NT2/D1 (cell line): ENCODE results near the gene FOXL2.

Source experiments
- SUZ12 ChIP-seq: IDR thresholded peaks from 2 replicates; pipeline ENCODE4 v1.6.1; 2011; ENCODE audit not compliant: insufficient read length, insufficient read depth; ENCODE audit errors: extremely low read depth
- YY1 ChIP-seq: IDR thresholded peaks from 2 replicates; pipeline ENCODE4 v1.6.1; 2011; ENCODE audit not compliant: insufficient read length, insufficient read depth
- ZNF274 ChIP-seq: IDR thresholded peaks from 2 replicates; pipeline ENCODE4 v1.6.1; 2011; ENCODE audit warnings: mild to moderate bottlenecking, low read depth, low read length

- no peak for TF ChIP-seq ZNF274
- no peak for TF ChIP-seq YY1
- TF ChIP-seq SUZ12, result no peak
Observed at GRCh38 chr3:138960417-138960852, 13.5 kb upstream of the FOXL2 start.
